A549 (cell line): ENCODE measurements around the gene ARHGEF7.

Experiments used
- CBX2 ChIP-seq: fragments of 200-600 bp; sonication (generic); IDR thresholded peaks from 2 replicates; pipeline ENCODE4 v1.6.1; 2016; ENCODE audit warnings: low read depth, mild to moderate bottlenecking, borderline replicate concordance
- CBX8 ChIP-seq: fragments of 200-600 bp; sonication (generic); IDR thresholded peaks from 2 replicates; pipeline ENCODE4 v1.6.1; 2016
- CTCF ChIP-seq: fragments of >200 bp; sonication (Bioruptor Twin); formaldehyde crosslinking; IDR thresholded peaks from 3 replicates; pipeline ENCODE4 v1.5.1; 2016
- MAFK ChIP-seq: fragments of 450-650 bp; IDR thresholded peaks from 2 replicates; pipeline ENCODE4 v1.6.1; 2014; ENCODE audit not compliant: partially characterized antibody
- POLR2A ChIP-seq: IDR thresholded peaks from 2 replicates; pipeline ENCODE4 v1.6.1; 2012; ENCODE audit warnings: mild to moderate bottlenecking, low read length
- RCOR1 ChIP-seq: fragments of 150-350 bp; IDR thresholded peaks from 2 replicates; pipeline ENCODE4 v1.6.1; 2014; ENCODE audit warnings: antibody characterized with exemption, low read length, low read depth
- RNF2 ChIP-seq: fragments of 200-600 bp; sonication (generic); IDR thresholded peaks from 2 replicates; pipeline ENCODE4 v1.6.1; 2016; ENCODE audit warnings: low read depth, mild to moderate bottlenecking, antibody characterized with exemption, moderate library complexity, borderline replicate concordance
- ZC3H11A ChIP-seq: fragments of 450-650 bp; IDR thresholded peaks from 2 replicates; pipeline ENCODE4 v1.6.1; 2014; ENCODE audit warnings: antibody characterized with exemption, mild to moderate bottlenecking
- ZFP36 ChIP-seq: fragments of 450-650 bp; IDR thresholded peaks from 2 replicates; pipeline ENCODE4 v1.6.1; 2014; ENCODE audit warnings: borderline replicate concordance; ENCODE audit not compliant: partially characterized antibody

- TF ChIP-seq RNF2 (no peak), CTCF (no peak), MAFK (no peak), POLR2A (no peak), ZC3H11A (no peak), ZFP36 (no peak), CBX2 (no peak), CBX8 (no peak), RCOR1 (no peak)
These were observed 207.8 kb downstream of the ARHGEF7 start for GRCh38 chr13:111322916-111323331.
